ENCODE data around the gene GCG. TPM values are rescaled to one million over a fixed set of nuclear protein-coding genes. Genes with fewer than 3 reads are reported as not detected.

Gene GCG
- total and polyA plus RNA-seq, 2 donors (not counting 1 experiment from before 2014, with no cell fraction given), result not detected

DNA sequence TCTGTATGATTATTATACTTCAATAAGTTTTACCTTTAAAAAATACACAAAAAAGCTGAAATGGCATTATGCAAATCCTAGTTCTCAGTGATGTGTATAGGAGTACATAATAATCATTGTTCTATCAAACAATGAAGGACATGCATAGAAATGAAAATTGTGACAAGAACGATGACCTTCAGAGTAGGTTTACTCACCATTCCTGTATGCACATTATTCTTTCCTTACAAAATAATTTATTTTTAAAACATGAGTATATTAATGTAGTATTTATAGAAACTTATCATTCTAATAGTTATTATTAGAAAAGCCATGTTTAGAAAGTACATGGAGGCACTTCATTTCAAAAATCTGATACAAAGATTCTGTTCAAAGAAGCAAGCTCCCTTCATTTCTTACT is 45.3 kb downstream of the GCG start:
- ChIA-PET CTCF (no interaction called here), POLR2A (no interaction called here)
- Histone ChIP-seq H3K79me2 (ENCODE audit: control insufficient read depth, insufficient read depth, low read length) (no peaks in the 10 kb centered on the region), H3K4me2 (replicated peaks; ENCODE audit: low read depth, low read length, poor library complexity, severe bottlenecking) (no peak overlapping the region), H3K9me3 (ENCODE audit: control extremely low read depth in 1 of 3, control insufficient read depth in 2 of 3, insufficient read depth in 1 of 3, low read length in 2 of 3) (no peaks in the 10 kb centered on the region), H3K4me3 (ENCODE audit: control extremely low read depth in 1 of 5, extremely low read depth in 1 of 5, insufficient read depth in 1 of 5, low read depth in 2 of 5, low read length in 4 of 5) (no peak overlapping the region), H3K36me3 (replicated peaks in 1 of 2; ENCODE audit: control extremely low read depth in 1 of 2, control insufficient read depth in 1 of 2, extremely low read depth in 1 of 2, insufficient read depth in 2 of 2, low read length in 1 of 2) (no peaks in the 10 kb centered on the region), H3K9ac (ENCODE audit: low read length) (no peak overlapping the region), H4K20me1 (ENCODE audit: control insufficient read depth, insufficient read depth, low read length, poor library complexity, severe bottlenecking) (no peaks in the 10 kb centered on the region), H3K4me1 (ENCODE audit: control insufficient read depth in 2 of 2, insufficient read depth in 2 of 2, low read length in 2 of 2) (no peaks in the 10 kb centered on the region), H3K27ac (ENCODE audit: low read length in 2 of 2) (no peak overlapping the region), H3K27me3 (replicated peaks in 1 of 4; ENCODE audit: control extremely low read depth in 1 of 4, control insufficient read depth in 3 of 4, insufficient read depth in 4 of 4, low read length in 3 of 4) (no peaks in the 10 kb centered on the region), H2AFZ (ENCODE audit: insufficient read depth, low read depth, low read length, poor library complexity, severe bottlenecking) (no peak overlapping the region)
- TF ChIP-seq, protein P1, sequence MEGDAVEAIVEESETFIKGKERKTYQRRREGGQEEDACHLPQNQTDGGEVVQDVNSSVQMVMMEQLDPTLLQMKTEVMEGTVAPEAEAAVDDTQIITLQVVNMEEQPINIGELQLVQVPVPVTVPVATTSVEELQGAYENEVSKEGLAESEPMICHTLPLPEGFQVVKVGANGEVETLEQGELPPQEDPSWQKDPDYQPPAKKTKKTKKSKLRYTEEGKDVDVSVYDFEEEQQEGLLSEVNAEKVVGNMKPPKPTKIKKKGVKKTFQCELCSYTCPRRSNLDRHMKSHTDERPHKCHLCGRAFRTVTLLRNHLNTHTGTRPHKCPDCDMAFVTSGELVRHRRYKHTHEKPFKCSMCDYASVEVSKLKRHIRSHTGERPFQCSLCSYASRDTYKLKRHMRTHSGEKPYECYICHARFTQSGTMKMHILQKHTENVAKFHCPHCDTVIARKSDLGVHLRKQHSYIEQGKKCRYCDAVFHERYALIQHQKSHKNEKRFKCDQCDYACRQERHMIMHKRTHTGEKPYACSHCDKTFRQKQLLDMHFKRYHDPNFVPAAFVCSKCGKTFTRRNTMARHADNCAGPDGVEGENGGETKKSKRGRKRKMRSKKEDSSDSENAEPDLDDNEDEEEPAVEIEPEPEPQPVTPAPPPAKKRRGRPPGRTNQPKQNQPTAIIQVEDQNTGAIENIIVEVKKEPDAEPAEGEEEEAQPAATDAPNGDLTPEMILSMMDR (IDR thresholded peaks at IDR 0.05), result no peak
- no peak for TF ChIP-seq EZH2 (IDR thresholded peaks at IDR 0.05; ENCODE audit: borderline replicate concordance, insufficient read depth, low read depth, low read length, poor library complexity, severe bottlenecking)
- Mint-ChIP-seq H3K27ac (no peak overlapping the region), H3K4me1 (no peaks in the 10 kb centered on the region), H3K9me3 (ENCODE audit: insufficient read depth) (no peaks in the 10 kb centered on the region), H3K4me3 (no peak overlapping the region), H3K27me3 (peaks cover 8% of the 10 kb centered on the region)
- intact Hi-C loops (cut with micrococcal nuclease), result no loop called here
- WGBS (ENCODE audit: insufficient coverage), result no CpG with 5 or more reads among the region's 1 CpG
- ATAC-seq (ENCODE audit: low read depth) (no peak), DNase-seq (no peak)

DNA sequence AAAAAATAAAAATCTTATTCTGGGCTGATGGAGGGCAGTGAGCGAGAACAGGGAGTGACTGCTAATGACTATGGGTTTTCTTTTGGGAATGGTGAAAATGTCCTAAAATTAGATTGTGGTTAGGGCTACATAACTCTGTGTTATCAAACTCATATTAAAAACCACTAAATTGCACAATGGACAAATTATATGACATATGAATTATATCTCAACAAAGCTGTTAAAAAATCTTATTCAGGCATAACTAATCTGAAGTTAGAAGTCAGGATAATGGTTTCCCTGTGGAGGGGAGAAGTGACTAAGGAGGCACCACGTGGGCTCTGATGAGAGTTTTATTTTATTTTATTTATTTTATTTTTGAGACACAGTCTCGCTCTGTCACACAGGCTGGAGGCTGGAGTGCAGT is 45.9 kb downstream of the GCG start:
- no CpG with 5 or more reads among the region's 3 CpGs for WGBS (ENCODE audit: insufficient coverage)
- ATAC-seq (ENCODE audit: low read depth), result no peak
- POLR2A ChIA-PET, result no interaction called here

More for the DNA sequence above, 45.9 kb downstream of the GCG start:
- no peak overlapping the region for H3K27ac Mint-ChIP-seq
- H3K4me1 Mint-ChIP-seq, result no peaks in the 10 kb centered on the region
- H3K9me3 Mint-ChIP-seq (ENCODE audit: insufficient read depth), result no peaks in the 10 kb centered on the region
- Histone ChIP-seq H3K36me3 (replicated peaks in 1 of 2; ENCODE audit: control extremely low read depth in 1 of 2, control insufficient read depth in 1 of 2, extremely low read depth in 1 of 2, insufficient read depth in 2 of 2, low read length in 1 of 2) (no peaks in the 10 kb centered on the region), H3K9ac (ENCODE audit: low read length) (no peak overlapping the region), H3K4me1 (ENCODE audit: control insufficient read depth in 2 of 2, insufficient read depth in 2 of 2, low read length in 2 of 2) (no peaks in the 10 kb centered on the region), H3K9me3 (ENCODE audit: control extremely low read depth in 1 of 3, control insufficient read depth in 2 of 3, insufficient read depth in 1 of 3, low read length in 2 of 3) (no peaks in the 10 kb centered on the region), H3K4me2 (replicated peaks; ENCODE audit: low read depth, low read length, poor library complexity, severe bottlenecking) (no peak overlapping the region), H4K20me1 (ENCODE audit: control insufficient read depth, insufficient read depth, low read length, poor library complexity, severe bottlenecking) (no peaks in the 10 kb centered on the region), H2AFZ (ENCODE audit: insufficient read depth, low read depth, low read length, poor library complexity, severe bottlenecking) (no peak overlapping the region), H3K27me3 (replicated peaks in 1 of 4; ENCODE audit: control extremely low read depth in 1 of 4, control insufficient read depth in 3 of 4, insufficient read depth in 4 of 4, low read length in 3 of 4) (no peaks in the 10 kb centered on the region), H3K79me2 (ENCODE audit: control insufficient read depth, insufficient read depth, low read length) (no peaks in the 10 kb centered on the region), H3K27ac (ENCODE audit: low read length in 2 of 2) (no peak overlapping the region), H3K4me3 (ENCODE audit: control extremely low read depth in 1 of 5, extremely low read depth in 1 of 5, insufficient read depth in 1 of 5, low read depth in 2 of 5, low read length in 4 of 5) (no peak overlapping the region)
- no peak overlapping the region for H3K4me3 Mint-ChIP-seq
- no peak for DNase-seq
- intact Hi-C loops (cut with micrococcal nuclease), result no loop called here
- TF ChIP-seq, protein P1 (IDR thresholded peaks at IDR 0.05), result no peak
- TF ChIP-seq EZH2 (IDR thresholded peaks at IDR 0.05; ENCODE audit: borderline replicate concordance, insufficient read depth, low read depth, low read length, poor library complexity, severe bottlenecking), result no peak
- CTCF ChIA-PET, result no interaction called here
- peaks cover 8% of the 10 kb centered on the region for H3K27me3 Mint-ChIP-seq

Measured in B cell (primary cell).